A673 (cell line): ENCODE data around the gene UCP3. TPM values are rescaled to one million over a fixed set of nuclear protein-coding genes. Genes with fewer than 3 reads are reported as not detected.

Experiments
- Bru-seq: library from RNA; stranded (reverse); fragments of 400-500 nt; gene quantifications from one replicate; lab custom pipeline; 2021; lab: Mats Ljungman, UMichigan
- BruChase-seq, 2 experiments: library from RNA; stranded (reverse); fragments of 400-500 nt; gene quantifications; one replicate each; lab custom pipeline; 2021; lab: Mats Ljungman, UMichigan
- BruUV-seq: library from RNA; stranded (reverse); fragments of 400-500 nt; replicated peaks from 2 replicates; lab custom pipeline; 2021; lab: Mats Ljungman, UMichigan
- CTCF ChIA-PET: fragments of 300-600 bp; sonication (Branson Sonifier 250); formaldehyde crosslinking; loops from one replicate; lab custom pipeline; 2022; ENCODE audit warnings: antibody characterized with exemption; lab: Charles Lee
- POLR2A ChIA-PET: fragments of 300-600 bp; sonication (Branson Sonifier 250); formaldehyde crosslinking; loops from one replicate; lab custom pipeline; 2022; ENCODE audit warnings: antibody characterized with exemption; ENCODE audit not compliant: low non-redundant PET; lab: Charles Lee
- DNase-seq: peaks from one replicate; pipeline ENCODE4 v3.0.0-alpha.2; 2015; ENCODE audit warnings: low spot score
- H3K27ac ChIP-seq: fragments of 200-600 bp; sonication (generic); 2 replicates; pipeline ENCODE4 v1.5.1; 2016; ENCODE audit warnings: mixed run types, low read depth, mild to moderate bottlenecking, mixed read lengths, antibody characterized with exemption, low read length; ENCODE audit not compliant: poor library complexity, severe bottlenecking
- H3K27me3 ChIP-seq: fragments of 200-600 bp; sonication (generic); replicated peaks from 2 replicates; pipeline ENCODE4 v1.6.1; 2017; ENCODE audit warnings: mixed run types, low read depth, mild to moderate bottlenecking, mixed read lengths, antibody characterized with exemption, low read length; ENCODE audit not compliant: insufficient read depth, poor library complexity
- H3K36me3 ChIP-seq: fragments of 200-600 bp; sonication (generic); 2 replicates; pipeline ENCODE4 v1.6.1; 2016; ENCODE audit warnings: mixed run types, mild to moderate bottlenecking, mixed read lengths, antibody characterized with exemption, low read length; ENCODE audit not compliant: insufficient read depth, poor library complexity, severe bottlenecking
- H3K4me1 ChIP-seq: fragments of 200-600 bp; sonication (generic); 2 replicates; pipeline ENCODE4 v1.6.1; 2017; ENCODE audit warnings: mixed run types, mild to moderate bottlenecking, mixed read lengths, antibody characterized with exemption, low read length; ENCODE audit not compliant: insufficient read depth, poor library complexity, severe bottlenecking
- H3K4me3 ChIP-seq: fragments of 200-600 bp; sonication (generic); 2 replicates; pipeline ENCODE4 v1.5.1; 2016; ENCODE audit warnings: low read depth, mixed run types, mild to moderate bottlenecking, mixed read lengths, low read length; ENCODE audit not compliant: poor library complexity, severe bottlenecking
- H3K9me3 ChIP-seq: fragments of 200-600 bp; sonication (generic); 2 replicates; pipeline ENCODE4 v1.6.1; 2016; ENCODE audit warnings: mixed run types, low read depth, mild to moderate bottlenecking, mixed read lengths, antibody characterized with exemption, low read length; ENCODE audit not compliant: poor library complexity, severe bottlenecking
- EZH2 ChIP-seq: fragments of 200-600 bp; sonication (generic); IDR thresholded peaks from 2 replicates; pipeline ENCODE4 v1.6.1; 2017; ENCODE audit warnings: borderline replicate concordance, low read depth, mild to moderate bottlenecking, mixed read lengths, antibody characterized with exemption, low read length; ENCODE audit not compliant: poor library complexity, severe bottlenecking
- intact Hi-C: fragments of 100-400 bp; cut with micrococcal nuclease; formaldehyde crosslinking; loops from one replicate; pipeline ENCODE4 v1.10.0; 2022; ENCODE audit not compliant: unreplicated experiment
- long read RNA-seq: library from polyadenylated mRNA; stranded (forward); transcript quantifications from one replicate; pipeline ENCODE4 v2.0.0, GENCODE V29; 2022
- total RNA-seq: library from RNA; stranded (reverse); gene quantifications from 2 replicates; pipeline ENCODE4 v1.2.3, GENCODE V29; 2021
- TF ChIP-seq, protein P1 (sequence below): fragments of 300-800, 200-600 bp; sonication (generic); conservative IDR thresholded peaks from 2 replicates; pipeline ENCODE4 v1.5.1; 2017; ENCODE audit warnings: low read depth, mild to moderate bottlenecking, antibody characterized with exemption, low read length, moderate library complexity, mixed read lengths

UCP3 gene
- total RNA-seq = 2.3 and 3.6 TPM in 2 replicates
- percentile 54 among the genes with signal in this experiment for Bru-seq, nascent RNA
- BruChase-seq, experiment 1, labeled RNA remaining after a 2-hour chase = percentile 55 among the genes with signal in this experiment
- BruChase-seq, experiment 2, labeled RNA remaining after a 6-hour chase = percentile 53 among the genes with signal in this experiment
- long read RNA-seq, partial matches to known transcripts = 1 of 1 reads
- long read RNA-seq, other reads (novel, unspliced or antisense) = 0 of 1 reads

GRCh38 chr11:74008373-74009229 is at the start of gene UCP3:
Gene UCP3, minus strand, starts transcription at chr11:74009085. Its CDS starts 2,043 bp downstream, at chr11:74007042.
- TF ChIP-seq EZH2 = no peak
- TF ChIP-seq, protein P1, sequence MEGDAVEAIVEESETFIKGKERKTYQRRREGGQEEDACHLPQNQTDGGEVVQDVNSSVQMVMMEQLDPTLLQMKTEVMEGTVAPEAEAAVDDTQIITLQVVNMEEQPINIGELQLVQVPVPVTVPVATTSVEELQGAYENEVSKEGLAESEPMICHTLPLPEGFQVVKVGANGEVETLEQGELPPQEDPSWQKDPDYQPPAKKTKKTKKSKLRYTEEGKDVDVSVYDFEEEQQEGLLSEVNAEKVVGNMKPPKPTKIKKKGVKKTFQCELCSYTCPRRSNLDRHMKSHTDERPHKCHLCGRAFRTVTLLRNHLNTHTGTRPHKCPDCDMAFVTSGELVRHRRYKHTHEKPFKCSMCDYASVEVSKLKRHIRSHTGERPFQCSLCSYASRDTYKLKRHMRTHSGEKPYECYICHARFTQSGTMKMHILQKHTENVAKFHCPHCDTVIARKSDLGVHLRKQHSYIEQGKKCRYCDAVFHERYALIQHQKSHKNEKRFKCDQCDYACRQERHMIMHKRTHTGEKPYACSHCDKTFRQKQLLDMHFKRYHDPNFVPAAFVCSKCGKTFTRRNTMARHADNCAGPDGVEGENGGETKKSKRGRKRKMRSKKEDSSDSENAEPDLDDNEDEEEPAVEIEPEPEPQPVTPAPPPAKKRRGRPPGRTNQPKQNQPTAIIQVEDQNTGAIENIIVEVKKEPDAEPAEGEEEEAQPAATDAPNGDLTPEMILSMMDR = no peak
- H3K27ac ChIP-seq = no peak within 1 kb of the TSS
- no peak within 1 kb of the TSS for H3K4me3 ChIP-seq
- intact Hi-C loops = no loop called here
- no peaks in the 10 kb centered on the region for H3K9me3 ChIP-seq
- CTCF ChIA-PET = no interaction called here
- BruUV-seq = no TSS peak
- POLR2A ChIA-PET = no interaction called here
- no peaks in the 10 kb centered on the region for H3K36me3 ChIP-seq
- no peaks in the 10 kb centered on the region for H3K27me3 ChIP-seq
- no peak for DNase-seq
- no peaks in the 10 kb centered on the region for H3K4me1 ChIP-seq

- no peak overlapping the region for H3K27ac ChIP-seq
- H3K4me1 ChIP-seq = no peaks in the 10 kb centered on the region
- BruUV-seq = no TSS peak
- CTCF ChIA-PET = no interaction called here
- POLR2A ChIA-PET = no interaction called here
- no peaks in the 10 kb centered on the region for H3K36me3 ChIP-seq
- peak; percentile 11 for DNase-seq
- no peak overlapping the region for H3K4me3 ChIP-seq
- TF ChIP-seq, protein P1 = no peak
- no peak for TF ChIP-seq EZH2
- no peaks in the 10 kb centered on the region for H3K27me3 ChIP-seq
- intact Hi-C loops = no loop called here
- no peaks in the 10 kb centered on the region for H3K9me3 ChIP-seq
Measured at GRCh38 chr11:74057249-74058151, 48.6 kb upstream of the UCP3 start.

DNA sequence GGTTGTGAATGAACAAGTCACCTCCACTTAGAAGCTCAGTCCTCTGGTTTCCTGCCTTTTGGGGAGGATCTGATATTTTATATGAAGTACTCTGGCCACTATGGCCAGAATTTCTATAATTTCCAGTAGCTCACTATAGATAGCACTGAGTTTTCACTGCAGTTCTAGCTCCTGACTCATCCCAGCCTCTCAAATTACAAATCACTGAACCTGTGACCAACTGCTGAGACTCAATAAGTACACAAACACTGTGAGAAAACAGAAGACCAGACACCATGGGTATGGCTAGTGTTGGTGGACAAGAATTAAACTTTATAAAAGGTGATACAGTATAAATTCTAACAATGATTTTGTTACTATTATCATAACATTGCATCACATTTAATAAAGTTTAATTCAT is 47.1 kb upstream of the UCP3 start:
- Histone ChIP-seq H3K4me3 (no peak overlapping the region), H3K27ac (no peak overlapping the region), H3K4me1 (no peaks in the 10 kb centered on the region), H3K36me3 (no peaks in the 10 kb centered on the region), H3K9me3 (no peaks in the 10 kb centered on the region), H3K27me3 (no peaks in the 10 kb centered on the region)
- intact Hi-C loops = no loop called here
- BruUV-seq = no TSS peak
- DNase-seq = no peak
- CTCF ChIA-PET = no interaction called here
- POLR2A ChIA-PET = no interaction called here
- no peak for TF ChIP-seq EZH2
- TF ChIP-seq, protein P1 = no peak
